ENCODE measurements around the gene MUC12.

DNA sequence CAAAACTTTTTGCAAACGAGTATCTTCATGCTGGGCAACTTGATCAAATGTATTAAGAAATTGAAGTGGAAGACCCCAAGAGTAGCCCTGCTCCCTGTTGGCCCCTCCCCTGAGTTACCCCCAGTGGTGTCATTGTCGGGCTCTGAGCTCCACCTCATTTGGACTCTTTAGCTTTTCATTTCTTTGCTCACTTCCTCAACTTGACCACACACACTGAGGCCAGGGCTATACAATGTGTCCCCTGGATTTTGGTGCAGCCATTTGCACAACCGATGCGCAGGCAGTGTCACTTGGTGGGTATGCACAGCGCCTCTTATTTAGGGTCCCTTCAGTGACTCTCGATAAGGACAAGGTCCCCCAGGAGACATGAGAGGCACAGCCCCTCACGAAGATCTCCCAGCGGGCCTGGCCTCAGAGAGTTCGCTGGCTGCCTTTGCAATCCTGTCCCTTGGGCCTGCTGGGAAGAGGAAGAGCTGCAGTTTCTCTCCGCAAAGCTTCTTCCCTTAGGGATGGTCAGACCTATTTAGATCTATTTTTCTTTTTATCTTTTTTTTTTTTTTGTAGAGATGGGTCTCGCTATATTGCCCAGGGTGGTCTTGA lies 22.5 kb upstream of the MUC12 start:
- TF ChIP-seq POLR2AphosphoS5 (IDR thresholded peaks at IDR 0.05) (no peak), POLR2A (IDR thresholded peaks at IDR 0.05) (no peak), EP300 (IDR thresholded peaks at IDR 0.05) (no peak)
- TF ChIP-seq, protein P1, sequence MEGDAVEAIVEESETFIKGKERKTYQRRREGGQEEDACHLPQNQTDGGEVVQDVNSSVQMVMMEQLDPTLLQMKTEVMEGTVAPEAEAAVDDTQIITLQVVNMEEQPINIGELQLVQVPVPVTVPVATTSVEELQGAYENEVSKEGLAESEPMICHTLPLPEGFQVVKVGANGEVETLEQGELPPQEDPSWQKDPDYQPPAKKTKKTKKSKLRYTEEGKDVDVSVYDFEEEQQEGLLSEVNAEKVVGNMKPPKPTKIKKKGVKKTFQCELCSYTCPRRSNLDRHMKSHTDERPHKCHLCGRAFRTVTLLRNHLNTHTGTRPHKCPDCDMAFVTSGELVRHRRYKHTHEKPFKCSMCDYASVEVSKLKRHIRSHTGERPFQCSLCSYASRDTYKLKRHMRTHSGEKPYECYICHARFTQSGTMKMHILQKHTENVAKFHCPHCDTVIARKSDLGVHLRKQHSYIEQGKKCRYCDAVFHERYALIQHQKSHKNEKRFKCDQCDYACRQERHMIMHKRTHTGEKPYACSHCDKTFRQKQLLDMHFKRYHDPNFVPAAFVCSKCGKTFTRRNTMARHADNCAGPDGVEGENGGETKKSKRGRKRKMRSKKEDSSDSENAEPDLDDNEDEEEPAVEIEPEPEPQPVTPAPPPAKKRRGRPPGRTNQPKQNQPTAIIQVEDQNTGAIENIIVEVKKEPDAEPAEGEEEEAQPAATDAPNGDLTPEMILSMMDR (IDR thresholded peaks at IDR 0.05) = no peak
